PFSK-1 (cell line): ENCODE data around the gene RTP5.

Experiments
- FOXP2 ChIP-seq: optimal IDR thresholded peaks from 2 replicates; pipeline ENCODE3; 2011; ENCODE audit warnings: borderline replicate concordance, control low read depth, inconsistent platforms; ENCODE audit not compliant: insufficient read depth; ENCODE audit errors: extremely low read length, extremely low read depth
- POLR2AphosphoS5 ChIP-seq: IDR thresholded peaks from 2 replicates; pipeline ENCODE4 v1.6.1; 2012; ENCODE audit warnings: low read depth, mild to moderate bottlenecking, control low read depth, low read length, moderate library complexity
- SIN3A ChIP-seq: IDR thresholded peaks from 2 replicates; pipeline ENCODE4 v1.6.1; 2012; ENCODE audit warnings: mild to moderate bottlenecking, low read length, moderate library complexity, borderline replicate concordance; ENCODE audit not compliant: insufficient read depth
- TAF1 ChIP-seq: IDR thresholded peaks from 2 replicates; pipeline ENCODE4 v1.6.1; 2012; ENCODE audit warnings: low read length, control low read depth, borderline replicate concordance; ENCODE audit not compliant: insufficient read depth
- TF ChIP-seq, protein P1 (sequence below), 2 experiments: IDR thresholded peaks; 2 replicates each; pipeline versions ENCODE4 v1.6.1 to v1.8.0; 2011 to 2012; ENCODE audit warnings: low read depth in 2 of 2, low read length in 2 of 2, control low read depth in 1 of 2, inconsistent platforms in 1 of 2, mild to moderate bottlenecking in 1 of 2, moderate library complexity in 1 of 2; ENCODE audit not compliant: insufficient read depth in 1 of 2

DNA sequence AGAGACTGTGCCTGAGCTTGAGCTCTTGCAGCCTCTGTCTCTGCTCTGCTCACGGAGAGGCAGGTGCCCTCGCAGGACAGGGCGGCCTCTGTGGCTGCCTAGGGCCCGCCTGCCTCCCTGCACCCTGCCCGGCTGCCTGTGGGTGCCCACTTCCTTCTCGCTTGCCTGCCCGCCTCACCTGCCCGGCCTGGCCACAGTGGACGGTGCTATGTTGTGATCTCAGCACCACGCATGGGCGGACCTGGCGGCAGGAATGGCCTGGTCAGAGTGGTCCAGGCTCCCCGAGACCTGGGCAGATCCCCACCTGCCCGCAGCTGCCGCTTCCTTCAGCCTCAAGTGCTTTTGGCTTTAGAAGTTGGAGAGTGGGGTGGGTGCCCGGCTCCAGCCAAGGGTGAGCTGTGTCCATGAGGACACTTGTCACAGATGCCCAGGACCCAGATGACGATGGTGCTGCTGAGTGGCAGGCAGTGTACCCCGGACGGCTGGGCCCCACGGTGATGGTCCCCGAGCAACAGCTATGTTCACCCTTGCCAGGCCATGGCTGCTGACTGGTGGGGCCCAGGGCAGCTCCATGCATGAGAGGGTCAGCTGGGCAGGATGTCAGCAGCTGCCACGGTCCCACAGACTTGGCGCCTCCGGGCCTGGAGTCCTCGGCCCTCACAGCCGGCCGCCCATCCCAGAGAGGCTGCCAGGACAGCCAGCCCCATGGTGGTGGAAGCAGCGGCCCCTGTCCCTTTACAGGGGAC is 25.3 kb downstream of the RTP5 start:
- TF ChIP-seq, protein P1, sequence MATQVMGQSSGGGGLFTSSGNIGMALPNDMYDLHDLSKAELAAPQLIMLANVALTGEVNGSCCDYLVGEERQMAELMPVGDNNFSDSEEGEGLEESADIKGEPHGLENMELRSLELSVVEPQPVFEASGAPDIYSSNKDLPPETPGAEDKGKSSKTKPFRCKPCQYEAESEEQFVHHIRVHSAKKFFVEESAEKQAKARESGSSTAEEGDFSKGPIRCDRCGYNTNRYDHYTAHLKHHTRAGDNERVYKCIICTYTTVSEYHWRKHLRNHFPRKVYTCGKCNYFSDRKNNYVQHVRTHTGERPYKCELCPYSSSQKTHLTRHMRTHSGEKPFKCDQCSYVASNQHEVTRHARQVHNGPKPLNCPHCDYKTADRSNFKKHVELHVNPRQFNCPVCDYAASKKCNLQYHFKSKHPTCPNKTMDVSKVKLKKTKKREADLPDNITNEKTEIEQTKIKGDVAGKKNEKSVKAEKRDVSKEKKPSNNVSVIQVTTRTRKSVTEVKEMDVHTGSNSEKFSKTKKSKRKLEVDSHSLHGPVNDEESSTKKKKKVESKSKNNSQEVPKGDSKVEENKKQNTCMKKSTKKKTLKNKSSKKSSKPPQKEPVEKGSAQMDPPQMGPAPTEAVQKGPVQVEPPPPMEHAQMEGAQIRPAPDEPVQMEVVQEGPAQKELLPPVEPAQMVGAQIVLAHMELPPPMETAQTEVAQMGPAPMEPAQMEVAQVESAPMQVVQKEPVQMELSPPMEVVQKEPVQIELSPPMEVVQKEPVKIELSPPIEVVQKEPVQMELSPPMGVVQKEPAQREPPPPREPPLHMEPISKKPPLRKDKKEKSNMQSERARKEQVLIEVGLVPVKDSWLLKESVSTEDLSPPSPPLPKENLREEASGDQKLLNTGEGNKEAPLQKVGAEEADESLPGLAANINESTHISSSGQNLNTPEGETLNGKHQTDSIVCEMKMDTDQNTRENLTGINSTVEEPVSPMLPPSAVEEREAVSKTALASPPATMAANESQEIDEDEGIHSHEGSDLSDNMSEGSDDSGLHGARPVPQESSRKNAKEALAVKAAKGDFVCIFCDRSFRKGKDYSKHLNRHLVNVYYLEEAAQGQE (IDR thresholded peaks at IDR 0.05; ENCODE audit: insufficient read depth in 1 of 2, low read depth in 2 of 2, low read length in 2 of 2), result no peak
- TF ChIP-seq SIN3A, result no peak
- TF ChIP-seq TAF1, result no peak
- TF ChIP-seq POLR2AphosphoS5, result no peak
- TF ChIP-seq FOXP2, result no peak
